Activated CD4-positive, alpha-beta T cell treated with anti-CD3 and anti-CD28 coated beads, Interleukin-2, amount 50 U/mL, for 1 hour (primary cell): ENCODE measurements around the gene TIMP4.

Experiments used
- DNase-seq: peaks from one replicate; pipeline ENCODE4 v3.0.0-alpha.2; 2020

Gene TIMP4

GRCh38 chr3:12185172-12185710 lies 26.5 kb upstream of the TIMP4 start:
- DNase-seq = no peak

- no peak for DNase-seq
These were observed 25.8 kb upstream of the TIMP4 start for GRCh38 chr3:12184541-12184940.

GRCh38 chr3:12182687-12183441 lies 24.2 kb upstream of the TIMP4 start:
- no peak for DNase-seq

- no peak for DNase-seq
These were observed 23.1 kb upstream of the TIMP4 start for GRCh38 chr3:12181806-12182205.

- DNase-seq = no peak
These were observed 22.6 kb upstream of the TIMP4 start for GRCh38 chr3:12181301-12181700.

GRCh38 chr3:12180631-12181030 lies 21.9 kb upstream of the TIMP4 start:
- DNase-seq = no peak

- DNase-seq = no peak
These were observed 21.5 kb upstream of the TIMP4 start for GRCh38 chr3:12180218-12180617.

GRCh38 chr3:12179441-12179840 lies 20.7 kb upstream of the TIMP4 start:
- no peak for DNase-seq

- no peak for DNase-seq
These were observed 19.5 kb upstream of the TIMP4 start for GRCh38 chr3:12178091-12178820.

- DNase-seq = no peak
These were observed 18.4 kb upstream of the TIMP4 start for GRCh38 chr3:12177126-12177525.

- DNase-seq = peak; percentile 6
These were observed 17.2 kb upstream of the TIMP4 start for GRCh38 chr3:12175844-12176453.

- DNase-seq = no peak
These were observed 16.5 kb upstream of the TIMP4 start for GRCh38 chr3:12175137-12175593.

GRCh38 chr3:12170207-12170606 lies 11.5 kb upstream of the TIMP4 start:
- no peak for DNase-seq

GRCh38 chr3:12165909-12166308 lies 7.2 kb upstream of the TIMP4 start:
- DNase-seq = no peak

GRCh38 chr3:12159227-12159601 lies 502 bp upstream of the TIMP4 start:
- DNase-seq = no peak

GRCh38 chr3:12157026-12157425 lies 1.7 kb downstream of the TIMP4 start:
- no peak for DNase-seq

- no peak for DNase-seq
These were observed 2.9 kb downstream of the TIMP4 start for GRCh38 chr3:12155828-12156227.

- no peak for DNase-seq
These were observed 3.4 kb downstream of the TIMP4 start for GRCh38 chr3:12155264-12155663.

GRCh38 chr3:12154151-12154550 lies 4.6 kb downstream of the TIMP4 start:
- DNase-seq = no peak

GRCh38 chr3:12150112-12150511 lies 8.6 kb downstream of the TIMP4 start:
- no peak for DNase-seq

- DNase-seq = no peak
These were observed 9.7 kb downstream of the TIMP4 start for GRCh38 chr3:12149029-12149428.

- no peak for DNase-seq
These were observed 10.3 kb downstream of the TIMP4 start for GRCh38 chr3:12148183-12148940.
